GM18520 (cell line): Measurements from ENCODE around the gene PDX1.

Source experiments
- ATAC-seq: cut with Tn5 transposase; IDR thresholded peaks from one replicate; pipeline ENCODE4 v1.9.1; 2021; ENCODE audit not compliant: unreplicated experiment

Gene PDX1

GRCh38 chr13:27969082-27969865 lies 49.5 kb downstream of the PDX1 start, which contains the start of gene CDX2:
Gene CDX2, minus strand, starts transcription at chr13:27969315. Its CDS starts 309 bp downstream, at chr13:27969006.
- no peak for ATAC-seq

- no peak for ATAC-seq
These were observed 50.0 kb downstream of the PDX1 start for GRCh38 chr13:27969866-27970229.

- ATAC-seq = no peak
These were observed 50.8 kb downstream of the PDX1 start for GRCh38 chr13:27970382-27971235.

GRCh38 chr13:27971236-27971645 lies 51.4 kb downstream of the PDX1 start:
- no peak for ATAC-seq

GRCh38 chr13:27971776-27972477 lies 52.1 kb downstream of the PDX1 start:
- no peak for ATAC-seq

- no peak for ATAC-seq
These were observed 52.6 kb downstream of the PDX1 start for GRCh38 chr13:27972478-27972820.

GRCh38 chr13:27973291-27973690 lies 53.5 kb downstream of the PDX1 start:
- no peak for ATAC-seq

- ATAC-seq = no peak
These were observed 54.3 kb downstream of the PDX1 start for GRCh38 chr13:27973961-27974662.
